Endothelial cell of umbilical vein (primary cell): ENCODE measurements around the gene HBP1. TPM values are rescaled to one million over a fixed set of nuclear protein-coding genes. Genes with fewer than 3 reads are reported as not detected.

Experiments
- BruUV-seq: library from RNA; stranded (reverse); fragments of 400-500 nt; replicated peaks from 2 replicates; lab custom pipeline; 2021; lab: Mats Ljungman, UMichigan
- CTCF ChIA-PET: fragments of 300-600, 350-600 bp; sonication (Branson Sonifier 250); formaldehyde crosslinking; loops from one replicate; lab custom pipeline; 2021; ENCODE audit warnings: antibody characterized with exemption, inconsistent platforms; lab: Charles Lee
- POLR2A ChIA-PET: fragments of 300-600, 350-600 bp; sonication (Branson Sonifier 250); formaldehyde crosslinking; loops from one replicate; lab custom pipeline; 2021; ENCODE audit warnings: antibody characterized with exemption, inconsistent platforms; lab: Charles Lee
- DNase-seq: peaks from one replicate; pipeline ENCODE4 v3.0.0-alpha.2; 2011; ENCODE audit warnings: low read depth, low spot score
- FAIRE-seq: peaks from 2 replicates; lab custom pipeline; 2011; peaks lifted over from hg19 to GRCh38; lab: Jason Lieb, UNC
- H2AFZ ChIP-seq: 2 replicates; pipeline ENCODE4 v1.6.0; 2012; ENCODE audit warnings: low read depth, low read length, control low read depth, inconsistent platforms
- H3K27ac ChIP-seq: 2 replicates; pipeline ENCODE4 v1.5.1; 2011; ENCODE audit warnings: low read depth, mild to moderate bottlenecking, control low read depth, low read length, moderate library complexity; ENCODE audit not compliant: insufficient read depth
- H3K27me3 ChIP-seq, 2 experiments: 2 replicates each; pipeline versions ENCODE4 v1.6.0 to v1.6.1; 2011; ENCODE audit warnings: low read length in 2 of 2, mixed read lengths in 1 of 2; ENCODE audit not compliant: control insufficient read depth in 2 of 2, insufficient read depth in 2 of 2
- H3K36me3 ChIP-seq, 2 experiments: 2 replicates in 1 of 2; 3 replicates in 1 of 2; pipeline ENCODE4 v1.5.1; 2011; ENCODE audit warnings: low read length in 2 of 2, mild to moderate bottlenecking in 1 of 2, moderate library complexity in 1 of 2; ENCODE audit not compliant: control insufficient read depth in 2 of 2, insufficient read depth in 2 of 2; ENCODE audit errors: extremely low read depth in 1 of 2
- H3K4me1 ChIP-seq: 3 replicates; pipeline ENCODE4 v1.5.1; 2011; ENCODE audit warnings: mild to moderate bottlenecking, low read length; ENCODE audit not compliant: control insufficient read depth, insufficient read depth; ENCODE audit errors: extremely low read depth
- H3K4me2 ChIP-seq: 2 replicates; pipeline ENCODE4 v1.6.1; 2011; ENCODE audit warnings: low read length, control low read depth, mixed read lengths; ENCODE audit not compliant: insufficient read depth
- H3K4me3 ChIP-seq, 3 experiments: fragments of 200-600 bp in 1 of 3; sonication (generic), shearing (Covaris generic) in 1 of 3; replicated peaks in 1 of 3; 2 replicates each; pipeline ENCODE4 v1.5.1; 2011 to 2016; ENCODE audit warnings: control low read depth in 3 of 3, low read length in 3 of 3, mild to moderate bottlenecking in 2 of 3, inconsistent platforms in 1 of 3, low read depth in 1 of 3, moderate library complexity in 1 of 3; ENCODE audit not compliant: insufficient read depth in 1 of 3
- H3K79me2 ChIP-seq: 2 replicates; pipeline ENCODE4 v1.6.0; 2012; ENCODE audit warnings: low read length, inconsistent platforms; ENCODE audit not compliant: control insufficient read depth, insufficient read depth
- H3K9ac ChIP-seq: replicated peaks from 2 replicates; pipeline ENCODE3; 2011; ENCODE audit warnings: low read length, control low read depth; ENCODE audit not compliant: insufficient read depth; ENCODE audit errors: extremely low read depth
- H3K9me1 ChIP-seq: replicated peaks from 3 replicates; pipeline ENCODE4 v1.6.0; 2011; ENCODE audit warnings: mild to moderate bottlenecking, low read length; ENCODE audit not compliant: control insufficient read depth, insufficient read depth; ENCODE audit errors: extremely low read depth
- H3K9me3 ChIP-seq: replicated peaks from 2 replicates; pipeline ENCODE4 v1.5.1; 2012; ENCODE audit warnings: low read length, inconsistent platforms; ENCODE audit not compliant: control insufficient read depth, insufficient read depth
- H4K20me1 ChIP-seq: replicated peaks from 2 replicates; pipeline ENCODE3; 2011; ENCODE audit warnings: mild to moderate bottlenecking, low read length; ENCODE audit not compliant: control insufficient read depth, insufficient read depth; ENCODE audit errors: extremely low read depth
- CTCF ChIP-seq, 2 donors: IDR thresholded peaks; 1 replicate in 1 of 2; 2 replicates in 1 of 2; pipeline ENCODE4 v1.5.1; 2011; ENCODE audit warnings: low read length in 2 of 2, mild to moderate bottlenecking in 2 of 2, moderate library complexity in 2 of 2, control low read depth in 1 of 2, inconsistent platforms in 1 of 2, low read depth in 1 of 2; ENCODE audit not compliant: insufficient read depth in 1 of 2; ENCODE audit errors: extremely low read depth in 1 of 2
- FOS ChIP-seq: IDR thresholded peaks from 2 replicates; pipeline ENCODE4 v1.6.1; 2011; ENCODE audit warnings: mild to moderate bottlenecking, low read length, moderate library complexity, borderline replicate concordance; ENCODE audit not compliant: insufficient read depth
- MAX ChIP-seq: IDR thresholded peaks from 2 replicates; pipeline ENCODE4 v1.6.1; 2011; ENCODE audit not compliant: insufficient read depth, insufficient read length
- MYC ChIP-seq: IDR thresholded peaks from one replicate; pipeline ENCODE4 v1.6.1; 2011; ENCODE audit warnings: mild to moderate bottlenecking, low read depth, low read length
- POLR2A ChIP-seq: IDR thresholded peaks from 2 replicates; pipeline ENCODE4 v1.6.1; 2012; ENCODE audit warnings: low read depth, mild to moderate bottlenecking, control low read depth, low read length
- POLR2AphosphoS5 ChIP-seq: IDR thresholded peaks from 2 replicates; pipeline ENCODE4 v1.6.1; 2012; ENCODE audit warnings: low read depth, mild to moderate bottlenecking, control low read depth, low read length, moderate library complexity; ENCODE audit not compliant: insufficient read depth
- dilution Hi-C: fragments of 300-500 bp; cut with MboI; formaldehyde crosslinking; loops from one replicate; pipeline ENCODE4 v1.15.0; 2019; ENCODE audit warnings: low sequenced_read_pairs; ENCODE audit not compliant: extremely low pct_ligation_motif_present
- intact Hi-C: fragments of 100-400 bp; cut with micrococcal nuclease; formaldehyde crosslinking; loops from one replicate; pipeline ENCODE4 v1.10.0; 2022
- polyA plus RNA-seq, 4 experiments: library from polyadenylated mRNA; depleted of rRNA in 3 of 4; stranded (reverse) in 3 of 4; unstranded in 1 of 4; fragments of >200 nt; gene quantifications; 2 replicates each; pipeline versions ENCODE4 v1.2.1 to v1.2.3, GENCODE V29; 2011 to 2012; ENCODE audit warnings: missing spikeins in 1 of 4
- total RNA-seq: library from RNA; stranded (reverse); gene quantifications from 2 replicates; pipeline ENCODE4 v1.2.3, GENCODE V29; 2021

Gene HBP1
- total and polyA plus RNA-seq, 2 donors (not counting 3 experiments of a cell fraction or from before 2014, with no cell fraction given): 49.6 to 63.4 TPM

DNA sequence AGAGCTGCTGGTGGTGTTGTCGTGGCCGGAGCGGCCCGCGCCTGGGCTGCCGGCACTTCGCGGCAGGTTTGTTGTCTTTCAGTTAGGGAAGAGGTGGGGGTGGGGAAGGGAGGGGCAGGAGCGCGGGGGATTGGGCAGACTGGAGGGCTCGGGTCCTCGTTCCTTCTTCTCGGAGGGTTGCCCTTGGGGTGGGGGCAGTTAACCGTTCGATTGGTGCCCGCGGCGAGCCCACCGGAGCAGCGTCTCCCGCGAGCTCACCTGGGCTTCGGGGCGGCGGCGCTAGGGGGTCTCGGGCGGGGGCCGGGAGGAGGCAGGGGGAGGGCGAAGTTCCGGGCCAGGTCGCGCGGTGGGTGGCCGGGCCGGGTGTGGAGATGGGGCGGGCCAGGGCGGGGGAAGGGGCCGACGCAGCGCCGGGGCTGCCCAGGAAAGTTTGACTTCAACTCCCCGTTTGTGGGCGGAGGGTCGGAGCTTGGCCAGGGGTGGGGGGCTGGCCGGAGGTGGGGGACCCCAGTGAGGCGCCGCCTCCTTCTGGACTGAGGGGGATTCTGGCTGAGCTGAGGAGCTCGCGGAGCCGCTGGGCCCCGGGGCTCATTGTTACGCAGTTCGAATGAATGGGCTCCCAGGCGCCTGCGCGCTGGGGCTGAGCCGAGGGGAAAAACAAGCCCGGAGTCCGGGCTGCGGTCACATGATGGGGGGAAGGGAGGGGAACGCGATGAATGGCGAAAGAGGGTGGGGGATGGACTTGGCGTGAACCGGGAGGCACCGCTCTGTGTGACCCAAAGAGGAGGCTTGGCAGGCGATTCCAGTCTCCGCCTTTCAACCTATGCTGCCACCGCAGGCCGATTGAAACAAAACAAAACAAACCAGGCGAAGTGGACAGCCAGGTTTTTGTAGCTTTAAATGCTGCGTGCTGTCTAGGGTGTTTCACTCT lies 582 bp downstream of the HBP1 start:
- Histone ChIP-seq H2AFZ (peak overlapping the region; percentile 44), H3K9ac (peak overlapping the region; percentile 93), H3K36me3 (no peaks in the 10 kb centered on the region), H3K4me1 (peaks cover 31% of the 10 kb centered on the region), H3K27me3 (no peaks in the 10 kb centered on the region), H3K4me2 (peak overlapping the region; percentile 91), H3K9me1 (no peaks in the 10 kb centered on the region), H3K79me2 (peaks cover 44% of the 10 kb centered on the region), H4K20me1 (peaks cover 9% of the 10 kb centered on the region), H3K9me3 (no peaks in the 10 kb centered on the region), H3K27ac (peak overlapping the region; percentile 92), H3K4me3 (peak overlapping the region; percentile 81 to 97 (median 93))
- no TSS peak for BruUV-seq
- TF ChIP-seq POLR2AphosphoS5 (peak; percentile 80), MAX (peak; percentile 85), FOS (no peak), CTCF (IDR thresholded peaks at IDR 0.05; ENCODE audit: extremely low read depth in 1 of 2, insufficient read depth in 1 of 2, low read depth in 1 of 2, low read length in 2 of 2) (peak in 1 of 2 donors; percentile 16), POLR2A (peak; percentile 72), MYC (peak; percentile 81)
- FAIRE-seq: peak; percentile 81
- dilution Hi-C loops: no loop called here
- CTCF ChIA-PET: interaction anchor here (0.7 to 3.1 kb wide), 14 partner anchors 11 to 993 kb away, joined by 3 to 21 read pairs (median 4); no protein-coding TSS in a partner anchor
- POLR2A ChIA-PET: interaction anchor here (0.5 to 1.7 kb wide), 15 partner anchors 8 to 707 kb away, joined by 3 to 13 read pairs (median 5); no protein-coding TSS in a partner anchor
- peak; percentile 98 for DNase-seq
- intact Hi-C loops: loop anchor here (1.0 to 10.0 kb wide), 4 partner anchors 222 to 635 kb away; no protein-coding TSS in a partner anchor
